PFSK-1 (cell line): ENCODE data around the gene KRT80.

ENCODE experiments used
- POLR2AphosphoS5 ChIP-seq: IDR thresholded peaks from 2 replicates; pipeline ENCODE4 v1.6.1; 2012; ENCODE audit warnings: low read depth, mild to moderate bottlenecking, control low read depth, low read length, moderate library complexity
- REST ChIP-seq, 2 experiments: IDR thresholded peaks; 2 replicates each; pipeline versions ENCODE4 v1.6.1 to v1.8.0; 2011 to 2012; ENCODE audit warnings: low read depth in 2 of 2, low read length in 2 of 2, control low read depth in 1 of 2, inconsistent platforms in 1 of 2, mild to moderate bottlenecking in 1 of 2, moderate library complexity in 1 of 2; ENCODE audit not compliant: insufficient read depth in 1 of 2
- TAF1 ChIP-seq: IDR thresholded peaks from 2 replicates; pipeline ENCODE4 v1.6.1; 2012; ENCODE audit warnings: low read length, control low read depth, borderline replicate concordance; ENCODE audit not compliant: insufficient read depth

GRCh38 chr12:52121824-52122539, 69.8 kb downstream of the KRT80 start:
- TF ChIP-seq TAF1 = no peak
- TF ChIP-seq POLR2AphosphoS5 = no peak
- no peak for TF ChIP-seq REST (IDR thresholded peaks at IDR 0.05; ENCODE audit: insufficient read depth in 1 of 2, low read depth in 2 of 2, low read length in 2 of 2)
